Measurements from ENCODE around the gene CTNND2. TPM values are rescaled to one million over a fixed set of nuclear protein-coding genes. Genes with fewer than 3 reads are reported as not detected.

The CTNND2 gene
- total RNA-seq, 1 experiment from 2014 or later = not detected

DNA sequence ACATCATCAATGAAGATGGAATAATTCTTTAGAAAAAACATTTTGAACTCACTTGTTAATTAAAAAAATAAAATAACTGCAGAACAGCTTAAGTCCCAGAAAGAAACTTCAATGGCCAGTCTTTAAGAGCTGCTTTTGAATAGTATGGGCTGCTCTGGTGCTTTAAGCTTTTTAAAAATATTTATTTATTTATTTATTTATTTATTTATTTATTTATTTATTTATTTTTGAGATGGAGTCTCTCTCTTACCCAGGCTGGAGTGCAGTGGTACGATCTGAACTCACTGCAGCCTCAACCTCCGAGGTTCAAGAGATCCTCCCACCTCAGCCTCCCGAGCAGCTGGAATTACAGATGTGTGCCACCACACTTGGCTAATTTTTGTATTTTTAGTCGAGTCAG, 626.9 kb downstream of the CTNND2 start:
- no peaks in the 10 kb centered on the region for H3K4me1 ChIP-seq (replicated peaks)
- H3K27ac ChIP-seq = no peak overlapping the region
- no peaks in the 10 kb centered on the region for H3K36me3 ChIP-seq
- peaks cover 3% of the 10 kb centered on the region for H3K27me3 ChIP-seq (replicated peaks)
- DNase-seq (ENCODE audit: low read depth in 1 of 2, low spot score in 2 of 2) = no peak
- H3K4me3 ChIP-seq = no peak overlapping the region
- no peaks in the 10 kb centered on the region for H3K9me3 ChIP-seq (replicated peaks)

DNA sequence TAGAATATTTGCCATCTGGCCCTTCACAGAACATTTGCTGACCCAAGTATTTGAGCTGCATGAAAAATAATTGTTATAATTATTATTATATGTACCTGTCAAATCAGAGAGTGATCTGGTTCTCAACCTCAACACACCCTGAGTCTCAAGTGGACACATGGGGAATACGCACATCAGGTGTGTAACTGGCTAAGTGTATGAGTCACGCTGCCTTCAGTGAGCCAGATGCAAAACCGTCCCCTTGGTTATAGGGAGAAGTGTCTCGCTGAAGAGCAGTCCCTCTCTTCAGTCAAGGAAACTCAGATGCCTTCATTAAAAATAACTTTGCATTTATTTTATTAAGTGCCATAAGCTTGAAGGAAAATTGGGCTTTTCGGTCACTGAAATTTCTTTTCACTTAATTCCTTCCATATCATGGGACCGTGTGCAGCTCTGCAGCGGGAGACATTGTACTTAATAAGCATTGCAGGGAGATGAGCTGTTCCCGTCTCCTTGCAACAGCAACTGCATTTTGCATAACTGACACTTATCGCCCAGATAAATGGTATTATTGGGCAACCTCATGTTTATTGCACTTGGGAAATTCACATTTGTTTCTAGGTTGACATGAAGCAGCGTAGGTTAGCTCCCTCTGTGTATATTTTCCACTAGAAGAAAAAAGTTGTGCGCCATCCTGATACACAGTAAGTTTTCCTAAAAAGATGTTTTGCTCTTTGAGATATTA, 630.9 kb downstream of the CTNND2 start:
- Histone ChIP-seq H3K4me1 (replicated peaks) (no peaks in the 10 kb centered on the region), H3K4me3 (no peak overlapping the region), H3K9me3 (replicated peaks) (no peaks in the 10 kb centered on the region), H3K27ac (no peak overlapping the region), H3K27me3 (replicated peaks) (peaks cover 8% of the 10 kb centered on the region), H3K36me3 (no peaks in the 10 kb centered on the region)
- DNase-seq (ENCODE audit: low read depth in 1 of 2, low spot score in 2 of 2) = no peak

DNA sequence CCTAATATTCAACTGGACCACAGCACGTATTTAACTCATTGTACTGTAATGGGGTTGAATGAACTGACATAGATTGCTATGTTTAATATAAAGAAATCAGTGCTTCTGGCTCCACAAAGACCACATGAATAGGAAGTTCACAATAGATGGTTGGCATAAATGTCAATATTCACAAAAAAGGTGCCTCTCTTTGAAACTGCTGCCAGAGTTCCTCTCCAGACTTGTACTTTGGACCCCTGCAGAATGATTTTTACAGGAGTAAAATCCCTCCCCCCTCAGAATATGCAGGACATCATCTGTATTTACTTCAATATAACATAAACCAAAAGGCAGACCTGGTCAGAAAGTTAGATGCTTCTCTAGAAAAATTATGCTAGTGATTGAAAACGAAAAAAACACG, 634.7 kb downstream of the CTNND2 start:
- H3K9me3 ChIP-seq (replicated peaks) = no peaks in the 10 kb centered on the region; the same call in 1 of the 2 replicates
- no peak overlapping the region for H3K27ac ChIP-seq
- H3K36me3 ChIP-seq = no peaks in the 10 kb centered on the region
- no peak overlapping the region for H3K4me3 ChIP-seq
- peaks cover 19% of the 10 kb centered on the region for H3K27me3 ChIP-seq (replicated peaks)
- H3K4me1 ChIP-seq (replicated peaks) = no peaks in the 10 kb centered on the region
- no peak for DNase-seq (ENCODE audit: low read depth in 1 of 2, low spot score in 2 of 2)

- Histone ChIP-seq H3K4me3 (no peak overlapping the region), H3K4me1 (replicated peaks) (no peaks in the 10 kb centered on the region), H3K9me3 (replicated peaks) (no peaks in the 10 kb centered on the region; the same call in 1 of the 2 replicates), H3K36me3 (no peaks in the 10 kb centered on the region), H3K27ac (no peak overlapping the region), H3K27me3 (replicated peaks) (peaks cover 19% of the 10 kb centered on the region; the same call in 1 of the 2 replicates)
- DNase-seq (ENCODE audit: low read depth in 1 of 2, low spot score in 2 of 2) = no peak
These were observed 635.4 kb downstream of the CTNND2 start for GRCh38 chr5:11268891-11269290.

GRCh38 chr5:11266331-11266730, 637.9 kb downstream of the CTNND2 start:
- Histone ChIP-seq H3K36me3 (no peaks in the 10 kb centered on the region), H3K9me3 (replicated peaks) (no peaks in the 10 kb centered on the region; the same call in 1 of the 2 replicates), H3K27ac (no peak overlapping the region), H3K4me1 (replicated peaks) (no peaks in the 10 kb centered on the region), H3K4me3 (no peak overlapping the region), H3K27me3 (replicated peaks) (peaks cover 24% of the 10 kb centered on the region)
- DNase-seq (ENCODE audit: low read depth in 1 of 2, low spot score in 2 of 2) = no peak

- H3K9me3 ChIP-seq (replicated peaks) = no peaks in the 10 kb centered on the region
- no peak overlapping the region for H3K27ac ChIP-seq
- DNase-seq (ENCODE audit: low read depth in 1 of 2, low spot score in 2 of 2) = no peak
- H3K36me3 ChIP-seq = no peaks in the 10 kb centered on the region
- H3K4me1 ChIP-seq (replicated peaks) = no peaks in the 10 kb centered on the region
- H3K27me3 ChIP-seq (replicated peaks) = peaks cover 16% of the 10 kb centered on the region
- H3K4me3 ChIP-seq = no peak overlapping the region
These were observed 643.0 kb downstream of the CTNND2 start for GRCh38 chr5:11261241-11261640.

DNA sequence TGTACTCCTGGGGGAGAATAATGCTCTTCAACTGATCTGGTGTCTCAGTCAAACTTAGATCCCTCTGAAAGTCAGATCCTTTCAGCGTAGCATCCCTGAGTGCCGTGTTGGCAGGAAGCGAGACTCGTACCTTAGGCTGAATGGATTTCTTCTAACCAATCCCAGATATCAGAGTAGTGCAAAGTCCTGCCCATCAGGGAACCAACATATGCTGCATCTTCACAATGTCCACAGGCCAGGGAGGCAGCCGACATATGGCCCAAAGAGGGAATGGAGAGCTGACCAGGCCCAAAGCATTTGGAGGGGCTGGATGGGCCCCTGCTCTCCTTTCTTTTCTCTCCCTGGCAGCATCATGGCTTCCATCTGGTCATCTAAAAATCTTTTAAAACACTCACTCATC, 646.2 kb downstream of the CTNND2 start:
- Histone ChIP-seq H3K27ac (no peak overlapping the region), H3K4me3 (no peak overlapping the region), H3K27me3 (replicated peaks) (peaks cover 14% of the 10 kb centered on the region), H3K4me1 (replicated peaks) (no peaks in the 10 kb centered on the region), H3K36me3 (no peaks in the 10 kb centered on the region), H3K9me3 (replicated peaks) (no peaks in the 10 kb centered on the region)
- DNase-seq (ENCODE audit: low read depth in 1 of 2, low spot score in 2 of 2) = no peak

DNA sequence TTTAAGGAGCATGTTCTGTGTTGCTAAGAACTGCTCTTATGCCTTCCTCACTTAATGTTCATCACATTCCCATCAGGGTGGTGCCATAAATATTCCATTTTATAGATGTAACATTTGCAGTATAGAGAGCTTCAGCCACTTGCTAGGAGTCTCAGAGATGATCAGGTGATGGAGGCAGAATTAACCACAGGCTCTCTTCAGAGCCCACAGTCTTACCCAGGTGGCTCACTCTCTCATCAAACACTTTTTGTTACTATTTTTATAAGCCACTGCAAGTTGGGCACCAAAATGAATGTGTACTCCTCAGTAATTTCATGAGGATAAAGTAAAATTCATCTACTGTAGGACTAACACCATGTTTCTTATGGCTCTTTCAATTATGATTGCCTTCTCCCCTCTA, 651.7 kb downstream of the CTNND2 start:
- Histone ChIP-seq H3K4me3 (no peak overlapping the region), H3K27ac (no peak overlapping the region), H3K4me1 (replicated peaks) (peaks cover 5% of the 10 kb centered on the region; the same call in 1 of the 2 replicates), H3K27me3 (replicated peaks) (0 out of 2 replicates have a peak, but pooled peaks cover 3% of the 10 kb centered on the region), H3K9me3 (replicated peaks) (no peaks in the 10 kb centered on the region), H3K36me3 (no peaks in the 10 kb centered on the region)
- no peak for DNase-seq (ENCODE audit: low read depth in 1 of 2, low spot score in 2 of 2)

GRCh38 chr5:11252075-11252474, 652.2 kb downstream of the CTNND2 start:
- DNase-seq (ENCODE audit: low read depth in 1 of 2, low spot score in 2 of 2) = no peak
- Histone ChIP-seq H3K27me3 (replicated peaks) (0 out of 2 replicates have a peak, but pooled peaks cover 3% of the 10 kb centered on the region), H3K9me3 (replicated peaks) (no peaks in the 10 kb centered on the region), H3K4me3 (no peak overlapping the region), H3K36me3 (no peaks in the 10 kb centered on the region), H3K27ac (no peak overlapping the region), H3K4me1 (replicated peaks) (peaks cover 5% of the 10 kb centered on the region; the same call in 1 of the 2 replicates)

DNA sequence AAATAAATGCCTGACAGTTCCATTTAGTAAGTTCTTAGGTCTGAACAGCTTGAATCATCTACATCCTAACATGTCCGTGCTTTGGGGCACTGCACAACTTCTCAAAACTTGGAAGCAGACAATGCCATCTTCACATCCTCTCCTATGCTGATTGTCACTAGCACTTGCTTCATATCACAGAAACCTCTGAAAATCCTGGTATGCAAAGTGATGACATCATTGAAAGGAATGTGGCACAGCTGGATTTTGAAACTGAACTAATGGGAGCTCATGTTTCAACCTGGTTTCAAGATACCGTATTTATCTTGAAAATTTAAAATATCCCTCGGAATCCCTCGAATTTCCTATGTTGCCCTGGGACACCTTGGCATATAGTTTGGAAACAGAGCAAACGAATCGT, 653.0 kb downstream of the CTNND2 start:
- H3K9me3 ChIP-seq (replicated peaks) = no peaks in the 10 kb centered on the region
- no peak for DNase-seq (ENCODE audit: low read depth in 1 of 2, low spot score in 2 of 2)
- no peak overlapping the region for H3K27ac ChIP-seq
- no peak overlapping the region for H3K4me3 ChIP-seq
- no peaks in the 10 kb centered on the region for H3K36me3 ChIP-seq
- 0 out of 2 replicates have a peak, but pooled peaks cover 3% of the 10 kb centered on the region for H3K27me3 ChIP-seq (replicated peaks)
- peaks cover 5% of the 10 kb centered on the region; the same call in 1 of the 2 replicates for H3K4me1 ChIP-seq (replicated peaks)

DNA sequence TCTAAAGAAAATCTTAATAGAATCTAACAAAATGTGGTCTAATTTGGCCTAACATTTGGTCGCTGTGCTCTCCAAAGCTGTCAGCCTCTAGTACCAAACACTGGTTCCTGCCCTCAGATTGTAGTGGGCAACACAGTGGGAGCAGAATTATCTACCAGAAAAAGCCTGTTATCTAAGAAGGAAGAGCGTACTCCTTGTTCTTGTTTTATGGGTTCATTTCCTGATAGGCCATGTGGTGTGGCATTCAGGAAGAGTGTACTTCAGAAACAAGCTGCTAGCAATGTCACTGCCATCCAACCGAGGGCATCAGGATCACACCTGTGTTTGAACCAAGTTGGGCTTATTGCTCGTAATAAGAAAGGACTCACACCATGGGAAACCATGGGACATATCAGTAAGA, 655.3 kb downstream of the CTNND2 start:
- no peak overlapping the region for H3K4me3 ChIP-seq
- H3K4me1 ChIP-seq (replicated peaks) = peaks cover 5% of the 10 kb centered on the region; the same call in 1 of the 2 replicates
- H3K27ac ChIP-seq = no peak overlapping the region
- DNase-seq (ENCODE audit: low read depth in 1 of 2, low spot score in 2 of 2) = no peak
- no peaks in the 10 kb centered on the region for H3K36me3 ChIP-seq
- no peaks in the 10 kb centered on the region for H3K9me3 ChIP-seq (replicated peaks)
- no peaks in the 10 kb centered on the region; the same call in 1 of the 2 replicates for H3K27me3 ChIP-seq (replicated peaks)

- peaks cover 5% of the 10 kb centered on the region; the same call in 1 of the 2 replicates for H3K4me1 ChIP-seq (replicated peaks)
- H3K9me3 ChIP-seq (replicated peaks) = no peaks in the 10 kb centered on the region
- H3K27me3 ChIP-seq (replicated peaks) = no peaks in the 10 kb centered on the region; the same call in 1 of the 2 replicates
- no peak overlapping the region for H3K4me3 ChIP-seq
- no peak overlapping the region for H3K27ac ChIP-seq
- no peak for DNase-seq (ENCODE audit: low read depth in 1 of 2, low spot score in 2 of 2)
- H3K36me3 ChIP-seq = no peaks in the 10 kb centered on the region
These were observed 657.0 kb downstream of the CTNND2 start for GRCh38 chr5:11247224-11247623.

- Histone ChIP-seq H3K27ac (no peak overlapping the region), H3K4me3 (no peak overlapping the region), H3K27me3 (replicated peaks) (no peaks in the 10 kb centered on the region; the same call in 1 of the 2 replicates), H3K36me3 (no peaks in the 10 kb centered on the region), H3K9me3 (replicated peaks) (no peaks in the 10 kb centered on the region; the same call in 1 of the 2 replicates), H3K4me1 (replicated peaks) (no peaks in the 10 kb centered on the region)
- no peak for DNase-seq (ENCODE audit: low read depth in 1 of 2, low spot score in 2 of 2)
These were observed 663.7 kb downstream of the CTNND2 start for GRCh38 chr5:11240293-11241190.

All from SJSA1 (cell line).